Tibial artery (tissue), 4 donors: ENCODE data around the gene TUT7.

Experiments
- DNase-seq, 2 donors: peaks; one replicate each; pipeline ENCODE4 v3.0.0-alpha.2; 2019
- H3K27ac ChIP-seq, 2 donors: fragments of 200-600 bp; sonication (generic) in 1 of 2; 1 replicate in 1 of 2; 2 replicates in 1 of 2; pipeline ENCODE4 v1.5.1; 2018 to 2019; ENCODE audit warnings: mild to moderate bottlenecking in 1 of 2
- H3K27me3 ChIP-seq, 2 donors: fragments of 200-600 bp; sonication (generic) in 1 of 2; one replicate each; pipeline versions ENCODE4 v1.5.1 to v1.6.0; 2016 to 2019
- H3K36me3 ChIP-seq, 3 donors: fragments of 200-600 bp; sonication (generic) in 2 of 3; one replicate each; pipeline ENCODE4 v1.5.1; 2016 to 2019; ENCODE audit warnings: mild to moderate bottlenecking in 2 of 3
- H3K4me1 ChIP-seq, 4 donors: fragments of 200-600 bp; sonication (generic) in 2 of 4; 1 replicate in 3 of 4; 2 replicates in 1 of 4; pipeline ENCODE4 v1.5.1; 2016 to 2019
- H3K4me3 ChIP-seq, 2 donors: fragments of 200-600 bp; sonication (generic) in 1 of 2; 1 replicate in 1 of 2; 2 replicates in 1 of 2; pipeline ENCODE4 v1.5.1; 2018 to 2019; ENCODE audit warnings: mild to moderate bottlenecking in 2 of 2
- H3K9me3 ChIP-seq, 3 donors: fragments of 200-600 bp; sonication (generic) in 1 of 3; one replicate each; pipeline ENCODE4 v1.5.1; 2016 to 2019
- CTCF ChIP-seq, 2 experiments: fragments of 200-600 bp in 1 of 2; fragments of 450-650 bp in 1 of 2; IDR thresholded peaks; one replicate each; pipeline ENCODE4 v1.5.1; 2017 to 2019; ENCODE audit warnings: antibody characterized with exemption in 2 of 2, mild to moderate bottlenecking in 1 of 2, moderate library complexity in 1 of 2
- intact Hi-C: fragments of 100-400 bp; cut with DNase I; formaldehyde crosslinking; loops from one replicate; pipeline ENCODE4 v1.15.0; 2023; ENCODE audit warnings: low total_unique reads

TUT7 gene

GRCh38 chr9:86285261-86285660, 68.9 kb downstream of the TUT7 start:
- Histone ChIP-seq H3K4me1 (peaks cover 0 to 20% (median 15%) of the 10 kb centered on the region in 4 donors), H3K4me3 (no peak overlapping the region), H3K36me3 (peaks cover 4 to 16% (median 7%) of the 10 kb centered on the region in 3 donors), H3K9me3 (no peaks in the 10 kb centered on the region), H3K27me3 (no peaks in the 10 kb centered on the region), H3K27ac (no peak overlapping the region)
- no peak for TF ChIP-seq CTCF (IDR thresholded peaks at IDR 0.05)
- intact Hi-C loops, result loop anchor here (10.0 kb wide), 1 partner anchor 340 kb away; the partner anchor contains the start of gene NAA35
- DNase-seq, result no peak

- peak in 1 of 2 donors; percentile 73 for DNase-seq
- TF ChIP-seq CTCF (IDR thresholded peaks at IDR 0.05), result no peak
- Histone ChIP-seq H3K4me3 (peak overlapping the region; percentile 81 to 85), H3K9me3 (no peaks in the 10 kb centered on the region), H3K27ac (peak overlapping the region; percentile 95 to 96), H3K4me1 (peaks cover 0 to 33% (median 23%) of the 10 kb centered on the region in 4 donors), H3K27me3 (no peaks in the 10 kb centered on the region), H3K36me3 (peaks cover 0 to 9% (median 3%) of the 10 kb centered on the region in 3 donors)
- intact Hi-C loops, result loop anchor here (5.0 to 10.0 kb wide), 2 partner anchors 69 to 338 kb away; partner anchors contain the start of genes NAA35 and TUT7
Measured at GRCh38 chr9:86282979-86283535, 71.2 kb downstream of the TUT7 start.

GRCh38 chr9:86282077-86282978, 71.9 kb downstream of the TUT7 start, which contains the start of gene ISCA1:
Gene ISCA1 (minus strand): TSS chr9:86282538. CDS start chr9:86282458, 80 bp downstream.
- H3K9me3 ChIP-seq, result no peaks in the 10 kb centered on the region
- H3K27me3 ChIP-seq, result no peaks in the 10 kb centered on the region
- H3K27ac ChIP-seq, result peak within 1 kb of the TSS; percentile 95 to 96
- peak within 1 kb of the TSS; percentile 81 to 85 for H3K4me3 ChIP-seq
- H3K36me3 ChIP-seq, result peaks cover 0 to 4% (median 0%) of the 10 kb centered on the region in 3 donors
- DNase-seq, result peak; percentile 98
- intact Hi-C loops, result loop anchor here (5.0 to 10.0 kb wide), 2 partner anchors 70 to 338 kb away; partner anchors contain the start of genes NAA35 and TUT7
- no peak for TF ChIP-seq CTCF (IDR thresholded peaks at IDR 0.05)
- H3K4me1 ChIP-seq, result peaks cover 0 to 36% (median 23%) of the 10 kb centered on the region in 4 donors

GRCh38 chr9:86281593-86282076, 72.6 kb downstream of the TUT7 start:
- H3K4me3 ChIP-seq, result peak overlapping the region; percentile 81 to 85
- no peaks in the 10 kb centered on the region for H3K27me3 ChIP-seq
- intact Hi-C loops, result loop anchor here (5.0 to 10.0 kb wide), 2 partner anchors 71 to 337 kb away; partner anchors contain the start of genes NAA35 and TUT7
- H3K36me3 ChIP-seq, result no peaks in the 10 kb centered on the region
- DNase-seq, result no peak
- no peak for TF ChIP-seq CTCF (IDR thresholded peaks at IDR 0.05)
- peak overlapping the region; percentile 95 to 96 for H3K27ac ChIP-seq
- H3K4me1 ChIP-seq, result peaks cover 0 to 36% (median 23%) of the 10 kb centered on the region in 4 donors
- H3K9me3 ChIP-seq, result no peaks in the 10 kb centered on the region

- Histone ChIP-seq H3K4me3 (peak overlapping the region in 1 of 2 donors; percentile 81), H3K4me1 (peaks cover 0 to 41% (median 23%) of the 10 kb centered on the region in 4 donors), H3K27ac (no peak overlapping the region), H3K9me3 (no peaks in the 10 kb centered on the region), H3K36me3 (no peaks in the 10 kb centered on the region), H3K27me3 (no peaks in the 10 kb centered on the region)
- no peak for DNase-seq
- no peak for TF ChIP-seq CTCF (IDR thresholded peaks at IDR 0.05)
- intact Hi-C loops, result loop anchor here (5.0 to 10.0 kb wide), 2 partner anchors 72 to 336 kb away; partner anchors contain the start of genes NAA35 and TUT7
Measured at GRCh38 chr9:86280580-86280979, 73.6 kb downstream of the TUT7 start.
